Mesenchymal stem cell (in vitro differentiated cells and primary cell): ENCODE results near the gene CD81.

Experiments used
- DNase-seq: peaks from one replicate; pipeline ENCODE4 v3.0.0-alpha.2; 2013
- H2AFZ ChIP-seq: one replicate; pipeline ENCODE4 v1.6.1; 2013; ENCODE audit warnings: low read depth, mild to moderate bottlenecking, control low read depth, inconsistent platforms, low read length, moderate library complexity
- H2AK5ac ChIP-seq: 2 replicates; pipeline ENCODE4 v1.6.1; 2013; ENCODE audit warnings: low read length, moderate library complexity, mild to moderate bottlenecking, inconsistent platforms; ENCODE audit not compliant: severe bottlenecking
- H2BK120ac ChIP-seq: one replicate; pipeline ENCODE4 v1.6.1; 2013; ENCODE audit warnings: low read depth, mild to moderate bottlenecking, inconsistent platforms, low read length, moderate library complexity
- H2BK12ac ChIP-seq, 2 experiments: one replicate each; pipeline ENCODE4 v1.6.1; 2013; ENCODE audit warnings: inconsistent platforms in 2 of 2, low read length in 2 of 2, mild to moderate bottlenecking in 2 of 2, moderate library complexity in 2 of 2, control low read depth in 1 of 2
- H2BK15ac ChIP-seq: one replicate; pipeline ENCODE4 v1.6.1; 2013; ENCODE audit warnings: mild to moderate bottlenecking, low read depth, inconsistent platforms; ENCODE audit not compliant: poor library complexity, severe bottlenecking
- H2BK5ac ChIP-seq: 2 replicates; pipeline ENCODE4 v1.6.1; 2013; ENCODE audit warnings: low read depth, mild to moderate bottlenecking, low read length, control low read depth, inconsistent platforms; ENCODE audit not compliant: poor library complexity, severe bottlenecking
- H3K14ac ChIP-seq, 2 experiments: one replicate each; pipeline ENCODE4 v1.6.1; 2013; ENCODE audit warnings: inconsistent platforms in 2 of 2, low read length in 2 of 2, control low read depth in 1 of 2, mild to moderate bottlenecking in 1 of 2, moderate library complexity in 1 of 2
- H3K18ac ChIP-seq, 2 experiments: one replicate each; pipeline ENCODE4 v1.6.1; 2013; ENCODE audit warnings: inconsistent platforms in 2 of 2, low read length in 2 of 2, control low read depth in 1 of 2, low read depth in 1 of 2, mild to moderate bottlenecking in 1 of 2
- H3K23ac ChIP-seq, 2 experiments: one replicate each; pipeline ENCODE4 v1.6.1; 2013; ENCODE audit warnings: inconsistent platforms in 2 of 2, low read length in 2 of 2, mild to moderate bottlenecking in 2 of 2, moderate library complexity in 2 of 2, control low read depth in 1 of 2
- H3K27ac ChIP-seq: 2 replicates; pipeline ENCODE4 v1.5.1; 2013; ENCODE audit warnings: mild to moderate bottlenecking, moderate library complexity, low read length, control low read depth, inconsistent platforms; ENCODE audit not compliant: poor library complexity, severe bottlenecking
- H3K27me3 ChIP-seq, 2 experiments: 2 replicates each; pipeline versions ENCODE4 v1.6.1 to v1.7.0; 2013; ENCODE audit warnings: low read length in 2 of 2, mild to moderate bottlenecking in 2 of 2, moderate library complexity in 2 of 2, control low read depth in 1 of 2, inconsistent platforms in 1 of 2; ENCODE audit not compliant: control insufficient read depth in 1 of 2, insufficient read depth in 1 of 2
- H3K36me3 ChIP-seq, 2 experiments: 2 replicates each; pipeline versions ENCODE4 v1.6.1 to v1.7.0; 2013; ENCODE audit warnings: low read length in 2 of 2, control low read depth in 1 of 2, inconsistent platforms in 1 of 2, low read depth in 1 of 2, mild to moderate bottlenecking in 1 of 2; ENCODE audit not compliant: insufficient read depth in 2 of 2, control insufficient read depth in 1 of 2
- H3K4ac ChIP-seq, 2 experiments: one replicate each; pipeline ENCODE4 v1.6.1; 2013; ENCODE audit warnings: inconsistent platforms in 2 of 2, low read length in 2 of 2, mild to moderate bottlenecking in 2 of 2, moderate library complexity in 2 of 2, control low read depth in 1 of 2, low read depth in 1 of 2
- H3K4me1 ChIP-seq: 2 replicates; pipeline ENCODE4 v1.6.1; 2013; ENCODE audit warnings: low read depth, low read length, control low read depth; ENCODE audit not compliant: control insufficient read depth, insufficient read depth
- H3K4me2 ChIP-seq: 2 replicates; pipeline ENCODE4 v1.6.1; 2013; ENCODE audit warnings: low read length, mild to moderate bottlenecking, inconsistent platforms; ENCODE audit not compliant: poor library complexity, severe bottlenecking
- H3K4me3 ChIP-seq, 2 experiments: 2 replicates each; pipeline versions ENCODE4 v1.5.1 to v1.7.0; 2013; ENCODE audit warnings: low read length in 2 of 2, mild to moderate bottlenecking in 2 of 2, control low read depth in 1 of 2, low read depth in 1 of 2; ENCODE audit not compliant: insufficient read depth in 1 of 2
- H3K79me1 ChIP-seq: replicated peaks from 2 replicates; pipeline ENCODE4 v1.6.1; 2013; ENCODE audit warnings: mild to moderate bottlenecking, control low read depth, low read length, inconsistent platforms; ENCODE audit not compliant: poor library complexity, severe bottlenecking
- H3K9ac ChIP-seq: 2 replicates; pipeline ENCODE4 v1.7.0; 2013; ENCODE audit warnings: mild to moderate bottlenecking, low read length, moderate library complexity
- H3K9me3 ChIP-seq: 2 replicates; pipeline ENCODE4 v1.7.0; 2013; ENCODE audit warnings: mild to moderate bottlenecking, low read length; ENCODE audit not compliant: control insufficient read depth
- H4K8ac ChIP-seq: one replicate; pipeline ENCODE4 v1.6.1; 2013; ENCODE audit warnings: inconsistent platforms, mild to moderate bottlenecking, low read length, moderate library complexity
- H4K91ac ChIP-seq: one replicate; pipeline ENCODE4 v1.6.1; 2013; ENCODE audit warnings: mild to moderate bottlenecking, low read length, inconsistent platforms
- WGBS: methylation state at CpG from one replicate; pipeline ENCODE4 v1.1.7; 2013; ENCODE audit warnings: mixed read lengths; 5-methylcytosine and 5-hydroxymethylcytosine counted together

Gene CD81

DNA sequence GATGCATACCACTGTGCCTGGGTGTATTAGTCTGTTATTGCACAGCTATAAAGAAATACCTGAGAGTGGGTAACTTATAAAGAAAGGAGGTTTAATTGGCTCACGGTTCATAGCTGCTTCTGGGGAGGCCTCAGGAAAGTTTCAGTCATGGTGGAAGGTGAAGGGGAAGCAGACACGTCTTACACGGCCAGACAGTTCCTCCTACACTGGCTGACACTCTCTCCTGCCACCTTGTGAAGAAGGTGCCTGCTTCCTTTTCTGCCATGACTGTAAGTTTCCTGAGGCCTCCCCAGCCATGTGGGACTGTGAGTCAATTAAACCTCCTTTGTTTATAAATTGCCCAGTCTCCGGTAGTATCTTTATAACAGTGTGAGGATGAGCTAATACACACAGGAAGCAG, 33.6 kb upstream of the CD81 start:
- Histone ChIP-seq H2BK15ac (no peak overlapping the region), H3K27ac (no peak overlapping the region), H3K27me3 (peaks cover 0 to 31% of the 10 kb centered on the region in 2 experiments), H2AK5ac (no peak overlapping the region), H3K9ac (no peak overlapping the region), H3K18ac (no peak overlapping the region), H2BK5ac (no peak overlapping the region), H3K14ac (no peak overlapping the region), H3K4ac (no peak overlapping the region), H3K4me1 (no peaks in the 10 kb centered on the region), H3K79me1 (no peaks in the 10 kb centered on the region), H3K23ac (no peak overlapping the region), H4K91ac (no peak overlapping the region), H3K9me3 (peaks cover 17% of the 10 kb centered on the region), H3K4me2 (no peak overlapping the region), H4K8ac (no peak overlapping the region), H2AFZ (no peak overlapping the region), H3K4me3 (no peak overlapping the region), H2BK120ac (no peak overlapping the region), H3K36me3 (no peaks in the 10 kb centered on the region), H2BK12ac (no peak overlapping the region)
- 66% methylated on average over 4 of the region's 4 CpGs for WGBS
- no peak for DNase-seq

DNA sequence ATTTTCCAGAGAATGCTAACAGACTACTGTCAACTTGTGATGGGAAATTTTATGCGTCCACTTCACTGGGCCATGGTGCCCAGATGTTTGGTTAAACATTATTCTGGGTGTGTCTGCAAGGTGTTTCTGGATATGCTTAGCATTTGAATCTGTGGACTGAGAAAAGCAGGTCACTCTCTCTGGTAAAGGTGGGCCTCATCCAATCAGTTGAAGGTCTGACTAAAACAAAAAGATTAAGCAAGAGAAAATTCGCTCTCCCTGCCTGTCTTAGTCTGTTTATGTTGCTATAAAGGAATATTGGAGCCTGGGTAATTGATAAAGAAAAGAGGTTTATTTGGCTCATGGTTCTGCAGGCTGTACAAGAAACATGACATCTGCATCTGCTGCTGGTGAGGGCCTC, 32.1 kb upstream of the CD81 start:
- no peak overlapping the region for H2BK120ac ChIP-seq
- no peak overlapping the region for H2BK12ac ChIP-seq
- H3K23ac ChIP-seq: no peak overlapping the region
- no peaks in the 10 kb centered on the region for H3K4me1 ChIP-seq
- no peak overlapping the region for H3K18ac ChIP-seq
- H3K79me1 ChIP-seq: no peaks in the 10 kb centered on the region
- no peak overlapping the region for H3K27ac ChIP-seq
- H2BK15ac ChIP-seq: no peak overlapping the region
- no peak overlapping the region for H3K4ac ChIP-seq
- no peak overlapping the region for H4K8ac ChIP-seq
- H2AK5ac ChIP-seq: no peak overlapping the region
- H3K9ac ChIP-seq: no peak overlapping the region
- peaks cover 0 to 26% of the 10 kb centered on the region in 2 experiments for H3K27me3 ChIP-seq
- peaks cover 27% of the 10 kb centered on the region for H3K9me3 ChIP-seq
- H2BK5ac ChIP-seq: no peak overlapping the region
- no peak overlapping the region for H3K4me3 ChIP-seq
- no peak overlapping the region for H4K91ac ChIP-seq
- H3K36me3 ChIP-seq: no peaks in the 10 kb centered on the region
- H3K14ac ChIP-seq: no peak overlapping the region
- H3K4me2 ChIP-seq: no peak overlapping the region
- no peak overlapping the region for H2AFZ ChIP-seq
- 61% methylated on average over 2 of the region's 2 CpGs for WGBS
- no peak for DNase-seq

DNA sequence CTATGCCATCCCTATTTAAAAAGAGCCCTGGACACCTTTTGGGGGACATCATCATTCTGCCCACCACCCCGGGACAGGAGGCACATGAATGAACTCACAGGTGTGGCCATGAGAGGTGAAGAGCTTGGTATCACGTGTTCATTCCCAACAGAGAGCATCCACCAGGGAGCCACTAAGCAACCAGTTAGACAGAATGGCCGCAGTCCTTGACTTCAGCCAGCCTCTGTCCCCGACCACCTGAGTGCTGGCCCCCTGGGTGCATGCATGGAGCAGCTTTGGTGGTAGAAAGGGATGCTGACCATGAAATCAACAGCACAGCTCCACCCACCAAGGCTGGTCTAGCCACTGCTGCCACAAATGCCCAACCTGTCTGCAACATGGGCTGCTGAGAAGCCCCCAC, 31.1 kb upstream of the CD81 start:
- H3K4me2 ChIP-seq: no peak overlapping the region
- H3K4me3 ChIP-seq: no peak overlapping the region
- H2BK5ac ChIP-seq: no peak overlapping the region
- H3K4ac ChIP-seq: no peak overlapping the region
- H3K36me3 ChIP-seq: no peaks in the 10 kb centered on the region
- DNase-seq: no peak
- H2AK5ac ChIP-seq: no peak overlapping the region
- peaks cover 0 to 28% of the 10 kb centered on the region in 2 experiments for H3K27me3 ChIP-seq
- no peak overlapping the region for H3K27ac ChIP-seq
- no peak overlapping the region for H2BK15ac ChIP-seq
- H4K8ac ChIP-seq: no peak overlapping the region
- no peak overlapping the region for H4K91ac ChIP-seq
- H3K79me1 ChIP-seq: no peaks in the 10 kb centered on the region
- no peak overlapping the region for H2AFZ ChIP-seq
- no peak overlapping the region for H3K9ac ChIP-seq
- no peak overlapping the region for H2BK12ac ChIP-seq
- WGBS: 57% methylated on average over 4 of the region's 4 CpGs
- H3K9me3 ChIP-seq: peaks cover 37% of the 10 kb centered on the region
- no peak overlapping the region for H3K23ac ChIP-seq
- no peak overlapping the region for H3K18ac ChIP-seq
- no peaks in the 10 kb centered on the region for H3K4me1 ChIP-seq
- H2BK120ac ChIP-seq: no peak overlapping the region
- no peak overlapping the region for H3K14ac ChIP-seq

- no peak overlapping the region for H2BK12ac ChIP-seq
- H3K79me1 ChIP-seq: no peaks in the 10 kb centered on the region
- no peak overlapping the region for H2AK5ac ChIP-seq
- H3K14ac ChIP-seq: no peak overlapping the region
- H3K4me1 ChIP-seq: no peaks in the 10 kb centered on the region
- H3K23ac ChIP-seq: no peak overlapping the region
- peaks cover 0 to 26% of the 10 kb centered on the region in 2 experiments for H3K27me3 ChIP-seq
- H3K36me3 ChIP-seq: no peaks in the 10 kb centered on the region
- no peak overlapping the region for H4K91ac ChIP-seq
- H3K18ac ChIP-seq: no peak overlapping the region
- peaks cover 44% of the 10 kb centered on the region for H3K9me3 ChIP-seq
- no peak overlapping the region for H3K9ac ChIP-seq
- no peak overlapping the region for H2BK5ac ChIP-seq
- H3K27ac ChIP-seq: no peak overlapping the region
- no peak overlapping the region for H2BK120ac ChIP-seq
- no peak for DNase-seq
- 70% methylated on average over 10 of the region's 10 CpGs for WGBS
- no peak overlapping the region for H4K8ac ChIP-seq
- no peak overlapping the region for H3K4me3 ChIP-seq
- H2BK15ac ChIP-seq: no peak overlapping the region
- H3K4me2 ChIP-seq: no peak overlapping the region
- H2AFZ ChIP-seq: no peak overlapping the region
- no peak overlapping the region for H3K4ac ChIP-seq
These were observed 30.4 kb upstream of the CD81 start for GRCh38 chr11:2346586-2347307.
